HG03135 (cell line): ENCODE results near the gene FARS2.

Source experiments
- ATAC-seq: cut with Tn5 transposase; IDR thresholded peaks from one replicate; pipeline ENCODE4 v1.9.1; 2021; ENCODE audit warnings: mild to moderate bottlenecking, moderate library complexity; ENCODE audit not compliant: unreplicated experiment

FARS2 gene

GRCh38 chr6:5260661-5261544, at the start of gene FARS2, which contains the start of gene LYRM4:
FARS2 (plus strand) TSS chr6:5261513.
LYRM4 (minus strand) TSS chr6:5260950; CDS start chr6:5260733, 217 bp downstream.
- ATAC-seq: peak; percentile 77

DNA sequence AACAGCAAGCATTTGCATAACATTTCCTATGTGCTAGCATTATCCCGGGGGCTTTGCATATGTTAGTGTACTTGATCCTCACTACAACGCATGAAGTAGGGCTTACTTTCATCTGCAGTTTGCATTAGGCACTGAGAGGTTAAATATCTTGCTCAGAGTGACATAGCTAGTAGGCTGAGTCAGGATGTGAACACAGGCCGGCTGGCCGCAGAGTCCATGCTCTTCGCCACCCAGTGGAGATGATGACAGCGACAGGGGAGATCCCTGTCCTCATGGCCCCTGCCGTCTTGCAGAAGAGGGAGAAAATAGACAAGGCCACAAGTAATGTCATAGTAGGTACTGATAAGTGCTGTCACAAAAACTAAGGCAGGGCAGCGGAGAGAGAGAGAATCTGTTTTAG, 47.5 kb upstream of the FARS2 start:
- no peak for ATAC-seq

- no peak for ATAC-seq
Observed at GRCh38 chr6:5214570-5215052, 46.7 kb upstream of the FARS2 start.

DNA sequence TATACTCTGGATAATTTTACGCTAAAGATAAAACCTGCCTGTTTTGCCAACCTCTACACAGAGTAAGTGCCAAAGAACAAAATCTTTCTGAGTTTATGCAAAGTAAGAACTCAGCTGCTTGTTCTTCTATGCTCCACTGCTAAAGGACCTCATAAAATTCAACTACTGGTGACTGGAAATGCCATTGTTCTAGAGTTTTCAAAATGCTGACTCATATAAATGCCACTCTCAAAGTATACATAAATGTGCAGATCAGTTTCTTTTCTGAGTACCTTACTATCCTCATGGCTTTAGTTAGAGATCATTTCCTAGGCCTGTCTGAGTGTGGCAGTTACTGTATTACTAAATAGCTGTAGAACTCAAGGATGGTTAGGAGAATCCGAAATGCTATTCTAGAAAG, 46.2 kb upstream of the FARS2 start:
- ATAC-seq: no peak

DNA sequence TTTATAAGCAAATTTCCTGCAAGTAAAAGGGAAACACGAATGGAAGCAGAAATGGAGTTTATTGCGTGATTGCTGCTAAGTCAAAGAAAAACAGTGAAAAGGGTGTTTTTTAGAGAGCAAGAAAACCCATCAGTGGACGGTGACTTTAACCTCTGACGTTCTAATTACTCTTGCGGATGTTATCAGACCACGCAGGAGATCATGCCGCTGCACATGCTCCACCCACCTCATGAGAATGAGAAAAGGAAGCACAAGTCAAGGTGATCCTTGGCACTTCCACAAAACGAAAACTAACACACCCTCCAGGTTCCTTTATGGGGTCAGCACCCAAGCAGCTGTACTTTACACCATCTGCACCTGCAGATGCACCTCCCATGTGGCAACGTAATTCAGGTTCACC, 45.5 kb upstream of the FARS2 start:
- ATAC-seq: no peak

GRCh38 chr6:5217356-5217755, 44.0 kb upstream of the FARS2 start:
- ATAC-seq: no peak

DNA sequence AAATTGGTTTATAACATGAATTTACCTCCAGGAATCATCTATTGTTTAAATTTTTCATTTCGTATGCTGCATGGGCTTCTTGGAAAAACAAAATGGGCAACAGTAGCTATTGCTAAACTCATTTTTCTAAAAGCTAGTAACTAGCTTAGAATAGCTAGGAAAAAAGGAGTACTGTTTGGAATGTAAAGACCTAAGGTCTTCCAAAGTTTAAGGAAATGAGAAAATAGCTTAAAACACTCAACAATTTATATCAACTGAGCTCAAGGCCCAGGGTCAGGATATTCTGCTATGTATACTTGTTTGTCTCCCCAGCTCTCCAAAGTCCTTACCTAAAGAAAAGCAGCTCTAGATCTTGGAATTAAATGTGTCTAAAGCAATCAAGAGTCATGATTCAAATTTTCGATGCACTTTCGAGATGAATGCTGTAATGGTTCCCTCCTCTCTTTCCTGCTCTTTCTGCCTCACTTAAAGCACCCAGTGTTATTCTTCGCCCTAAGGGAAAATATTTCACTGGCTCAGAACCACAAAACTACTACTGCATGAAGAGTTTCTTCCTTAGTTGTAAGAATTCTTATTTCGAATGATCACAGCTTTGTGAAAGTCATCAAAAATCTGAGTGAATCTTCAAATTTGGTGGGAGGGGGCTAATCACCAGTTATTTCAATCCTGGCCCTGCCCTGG, 42.2 kb upstream of the FARS2 start:
- no peak for ATAC-seq

- ATAC-seq: no peak
Observed at GRCh38 chr6:5220443-5220842, 40.9 kb upstream of the FARS2 start.

GRCh38 chr6:5223309-5223708, 38.0 kb upstream of the FARS2 start:
- ATAC-seq: no peak

DNA sequence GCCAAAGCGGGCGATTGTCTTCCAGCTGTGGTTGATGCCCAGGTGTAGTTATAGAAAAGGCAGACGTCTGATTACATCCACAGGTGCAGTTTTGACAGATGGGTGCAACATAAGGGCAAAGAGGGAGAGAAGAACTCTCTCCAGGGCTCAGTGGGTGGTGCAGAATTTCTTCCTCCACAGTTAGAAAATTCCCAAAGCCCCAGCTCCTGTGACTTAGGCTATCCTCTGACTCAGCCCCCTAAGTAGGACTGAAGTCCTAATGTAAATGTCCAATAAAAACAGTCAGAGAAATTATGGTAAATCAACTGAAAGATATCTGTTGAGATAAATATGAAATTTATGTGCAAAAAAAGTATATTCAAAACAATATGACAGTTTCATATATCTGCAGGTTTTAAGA, 32.0 kb upstream of the FARS2 start:
- no peak for ATAC-seq

DNA sequence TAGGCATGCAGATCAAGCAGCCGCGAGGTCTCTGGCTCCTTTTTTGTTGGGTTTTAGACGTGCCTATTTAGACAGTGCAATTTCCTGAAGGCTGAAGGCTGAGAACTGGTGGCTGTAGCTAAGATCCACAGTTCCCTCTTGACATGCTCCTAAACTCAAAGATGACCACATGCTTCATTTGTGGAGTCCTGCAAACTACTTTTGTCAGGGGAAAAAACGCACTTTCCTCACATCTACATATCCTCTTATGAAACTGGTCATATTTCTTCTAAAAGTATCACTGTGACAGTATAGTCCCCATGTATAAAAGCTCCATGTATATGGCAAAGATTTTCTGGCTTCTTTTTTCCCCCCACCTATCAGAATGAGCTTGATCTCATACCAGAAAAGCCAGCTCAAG, 31.2 kb upstream of the FARS2 start:
- no peak for ATAC-seq

DNA sequence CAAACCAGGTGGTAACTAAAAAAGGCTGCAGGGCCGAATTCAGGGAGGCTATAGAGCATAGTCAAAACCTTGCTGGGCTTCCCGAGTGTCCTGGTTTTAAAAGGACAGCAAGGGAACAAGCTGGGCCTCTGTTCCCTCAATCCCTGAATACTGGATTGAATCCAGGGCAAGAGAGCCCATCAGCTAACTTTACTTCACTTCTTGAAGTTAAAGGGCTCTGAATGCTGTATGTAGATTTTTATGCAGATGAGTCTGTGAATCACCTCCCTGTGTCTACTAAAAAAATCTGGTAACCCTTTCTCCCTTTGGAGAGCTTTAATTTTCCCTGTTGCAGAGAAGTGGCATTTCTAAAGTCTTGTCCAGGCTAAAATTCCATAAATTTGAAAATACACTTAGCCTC, 30.0 kb upstream of the FARS2 start:
- no peak for ATAC-seq

DNA sequence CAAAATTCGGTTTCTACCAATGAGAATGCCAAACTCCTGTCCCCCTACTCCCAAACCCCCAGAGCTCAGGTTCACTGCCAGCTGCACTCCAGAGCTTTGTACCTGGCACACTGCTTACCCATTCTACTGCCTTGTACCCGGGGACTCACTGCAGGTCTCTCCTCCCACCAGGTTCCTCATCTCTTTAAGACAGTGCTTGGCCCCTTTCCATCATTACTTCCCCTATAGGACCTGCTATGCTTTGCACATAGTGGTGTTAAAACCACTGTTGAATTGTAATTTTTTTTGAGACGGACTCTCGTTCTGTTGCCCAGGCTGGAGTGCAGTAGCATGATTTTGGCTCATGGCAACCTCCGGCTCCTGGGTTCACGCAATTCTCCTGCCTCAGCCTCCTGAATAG, 26.4 kb upstream of the FARS2 start:
- no peak for ATAC-seq

DNA sequence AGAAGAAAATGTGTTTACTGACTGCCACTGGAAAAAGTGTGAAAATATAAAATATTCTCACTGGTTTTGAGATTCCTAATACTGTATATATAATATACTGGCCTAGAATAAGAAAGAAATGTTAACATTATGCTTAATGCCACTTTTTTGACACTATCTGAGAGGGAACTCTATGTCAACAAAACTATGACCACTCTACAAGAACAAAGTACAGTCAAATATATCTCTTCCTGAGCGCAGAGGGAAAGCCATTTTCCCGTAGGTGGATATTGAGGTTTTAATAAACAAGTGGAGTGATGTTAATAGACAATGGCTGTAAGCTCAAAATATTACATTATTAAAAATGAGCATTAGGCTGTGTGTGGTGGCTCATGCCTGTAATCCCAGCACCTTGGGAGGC, 25.5 kb upstream of the FARS2 start:
- no peak for ATAC-seq

GRCh38 chr6:5237805-5238204, 23.5 kb upstream of the FARS2 start:
- ATAC-seq: no peak

DNA sequence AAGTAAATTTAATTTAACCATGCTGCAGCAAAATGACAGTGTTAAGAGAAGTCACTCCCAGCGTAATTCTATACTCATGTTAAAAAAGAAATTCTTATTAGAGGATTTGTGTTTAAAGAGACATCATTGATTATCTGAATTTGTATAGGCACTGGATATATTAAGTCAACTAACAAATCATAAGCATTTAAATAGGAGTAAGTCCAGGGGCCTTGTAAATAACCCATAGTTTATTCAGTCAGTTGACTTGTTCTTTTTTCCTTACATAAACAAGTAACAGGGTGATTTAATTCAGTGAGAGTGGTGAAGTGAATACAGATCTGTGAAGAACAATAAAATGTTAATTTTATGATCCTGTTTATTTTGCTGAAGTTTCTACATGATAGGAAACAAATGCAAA, 23.0 kb upstream of the FARS2 start:
- no peak for ATAC-seq

DNA sequence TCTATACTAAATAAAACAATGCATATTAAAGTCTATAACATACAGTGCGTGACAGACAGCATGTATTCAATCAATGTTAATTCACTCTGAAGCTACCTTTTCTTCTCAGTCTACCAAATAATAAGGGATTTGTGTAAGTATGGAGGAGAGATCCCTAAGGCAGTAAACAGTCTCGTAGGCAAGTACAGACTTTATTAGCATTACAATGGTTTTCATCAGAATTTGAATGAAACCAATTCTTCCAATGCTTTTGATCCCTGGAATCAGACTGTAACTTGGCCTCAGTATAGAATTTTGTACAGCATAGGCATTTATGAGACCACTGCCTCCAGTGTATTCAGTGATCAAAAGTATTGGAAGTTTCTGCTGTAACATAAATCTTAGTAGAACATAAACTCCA, 20.1 kb upstream of the FARS2 start:
- no peak for ATAC-seq

DNA sequence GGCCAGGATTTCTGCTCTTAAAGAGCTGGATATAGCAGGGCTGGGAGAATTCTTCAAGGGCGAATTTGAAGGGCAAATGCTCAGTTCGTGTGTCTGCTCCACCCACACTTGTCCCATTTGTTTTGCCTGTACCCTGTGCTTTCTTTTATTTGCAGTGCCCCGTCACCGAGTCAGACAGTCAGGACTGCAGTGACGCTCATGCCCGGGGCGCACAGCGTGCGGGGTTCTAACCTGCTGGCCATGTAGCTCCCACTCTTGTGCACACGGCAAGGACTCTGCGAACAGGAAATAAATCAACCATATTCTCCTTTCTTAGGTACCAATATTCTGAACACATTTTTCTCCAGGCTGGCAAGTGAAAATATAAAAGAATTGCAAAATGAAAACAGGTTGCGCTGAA, 18.2 kb upstream of the FARS2 start:
- ATAC-seq: no peak

GRCh38 chr6:5246141-5247097, 14.9 kb upstream of the FARS2 start:
- ATAC-seq: no peak

- ATAC-seq: no peak
Observed at GRCh38 chr6:5247201-5247600, 14.1 kb upstream of the FARS2 start.
